ENCODE results near the gene SLC16A13. TPM values are rescaled to one million over a fixed set of nuclear protein-coding genes. Genes with fewer than 3 reads are reported as not detected.

The SLC16A13 gene
- polyA plus RNA-seq, result not detected in 2 replicates

GRCh38 chr17:7035591-7036368 lies at the start of gene SLC16A13:
SLC16A13 (plus strand) TSS chr17:7036015; CDS start chr17:7036383, 368 bp downstream.

DNA sequence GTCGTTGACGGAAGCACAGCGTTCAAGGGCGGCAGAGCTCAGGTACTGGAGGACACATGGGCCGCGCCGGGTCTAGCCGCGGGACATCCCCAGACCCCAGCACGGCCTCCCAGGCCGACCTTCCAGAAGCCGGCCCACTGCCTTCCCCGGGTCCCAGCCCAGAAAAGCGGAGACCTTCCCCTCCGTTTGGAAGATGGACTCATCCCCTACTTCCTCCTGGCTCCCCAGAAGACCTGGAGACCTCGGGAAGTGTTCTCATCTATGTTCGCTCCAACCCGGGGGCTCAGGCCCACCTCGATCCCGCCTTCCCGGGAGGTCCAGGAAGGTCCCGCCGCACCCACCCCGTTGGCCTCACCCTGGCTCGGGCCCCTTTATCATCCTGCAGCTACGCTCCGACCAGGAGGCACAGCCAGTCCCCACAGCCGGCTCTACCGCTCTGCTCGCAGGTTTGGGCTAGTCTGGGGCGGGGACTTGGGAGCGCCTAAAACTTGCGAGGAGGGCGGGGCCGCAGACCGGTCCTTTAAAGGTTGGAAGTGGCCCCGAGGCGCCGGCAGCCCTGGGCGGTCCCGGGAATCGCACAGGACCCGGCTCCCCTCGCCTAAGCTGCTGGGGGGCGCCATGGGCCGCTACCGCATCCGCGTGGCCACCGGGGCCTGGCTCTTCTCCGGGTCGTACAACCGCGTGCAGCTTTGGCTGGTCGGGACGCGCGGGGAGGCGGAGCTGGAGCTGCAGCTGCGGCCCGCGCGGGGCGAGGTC lies 40.1 kb upstream of the SLC16A13 start, which contains the start of gene ALOX12:
ALOX12 (plus strand) TSS at position 550 of the 756 bp plus-strand sequence; CDS start at position 619, 69 bp downstream.

GRCh38 chr17:7022781-7023571 lies 12.8 kb upstream of the SLC16A13 start, which contains the start of gene BCL6B:
BCL6B (plus strand) TSS chr17:7023050; CDS start chr17:7023672, 622 bp downstream.

DNA sequence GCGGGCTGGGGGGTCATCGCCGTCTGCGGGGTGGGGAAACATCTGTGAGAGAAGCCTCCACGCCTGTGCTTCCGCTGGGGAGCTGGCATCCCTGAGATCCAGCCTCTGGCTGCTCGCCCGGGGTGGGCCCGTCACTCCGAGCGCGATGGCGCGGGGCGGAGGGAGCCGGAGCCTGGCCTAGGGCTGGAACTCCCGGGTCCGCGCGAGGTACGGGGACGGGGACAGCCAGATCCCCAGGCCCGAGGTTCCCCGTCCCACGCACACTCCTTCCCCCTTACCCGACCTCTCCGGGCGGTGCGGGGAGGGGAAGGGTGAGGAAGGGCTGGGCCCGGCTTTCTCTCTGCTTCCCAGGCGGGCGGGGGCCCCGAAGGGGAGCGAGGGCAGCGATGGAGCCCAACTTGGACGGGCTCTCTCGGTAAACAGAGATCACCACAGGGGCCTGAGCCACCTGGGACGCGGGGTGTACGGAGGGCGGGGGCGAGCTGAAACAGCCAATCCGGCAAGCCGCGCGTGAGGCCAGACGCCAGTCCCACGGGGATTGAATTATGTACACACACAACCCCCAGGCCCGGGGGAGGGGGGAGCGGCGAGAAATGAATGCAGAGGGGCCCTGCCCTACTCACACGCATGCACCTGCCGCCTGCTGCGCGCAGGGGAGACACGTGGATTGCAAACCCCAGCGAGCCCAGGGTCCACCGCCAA lies 7.8 kb downstream of the SLC16A13 start, which contains the start of gene SLC16A11:
SLC16A11 (minus strand) TSS at position 596 of the 702 bp plus-strand sequence; CDS start at position 17, 579 bp downstream.

GRCh38 chr17:7079581-7080455 lies 44.0 kb downstream of the SLC16A13 start, which contains the start of gene CLEC10A:
CLEC10A (minus strand) TSS chr17:7080251; CDS start chr17:7078812, 1,439 bp downstream.

Other genes starting within 250 kb of the SLC16A13 start
- not detected in 2 replicates for gene TEKT1, start 204.3 kb upstream of the SLC16A13 start, polyA plus RNA-seq
- gene ALOX12, start 40.0 kb upstream of the SLC16A13 start, polyA plus RNA-seq, result 0.82 and 1.0 TPM in 2 replicates
- gene RNASEK, start 23.4 kb upstream of the SLC16A13 start, polyA plus RNA-seq, result 1,120 and 1,190 TPM in 2 replicates
- gene BCL6B, start 13.0 kb upstream of the SLC16A13 start, polyA plus RNA-seq, result not detected in 2 replicates
- not detected in 2 replicates for gene SLC16A11, start 8.1 kb downstream of the SLC16A13 start, polyA plus RNA-seq
- gene CLEC10A, start 44.2 kb downstream of the SLC16A13 start, polyA plus RNA-seq, result not detected in 2 replicates
- 0.57 and 4.5 TPM in 2 replicates for gene ASGR2, start 78.8 kb downstream of the SLC16A13 start, polyA plus RNA-seq
- gene ASGR1, start 143.4 kb downstream of the SLC16A13 start, polyA plus RNA-seq, result 1.7 and 5.0 TPM in 2 replicates
- 1.7 and 3.0 TPM in 2 replicates for gene DLG4, start 183.8 kb downstream of the SLC16A13 start, polyA plus RNA-seq
- 50.1 and 52.5 TPM in 2 replicates for gene ACADVL, start 183.9 kb downstream of the SLC16A13 start, polyA plus RNA-seq
- 0.91 and 1.8 TPM in 2 replicates for gene DVL2, start 198.5 kb downstream of the SLC16A13 start, polyA plus RNA-seq
- 8.9 and 12.1 TPM in 2 replicates for gene PHF23, start 203.4 kb downstream of the SLC16A13 start, polyA plus RNA-seq
- gene GABARAP, start 206.4 kb downstream of the SLC16A13 start, polyA plus RNA-seq, result 235 and 613 TPM in 2 replicates
- 9.3 and 15.5 TPM in 2 replicates for gene CTDNEP1, start 215.7 kb downstream of the SLC16A13 start, polyA plus RNA-seq
- 15.8 and 16.6 TPM in 2 replicates for gene ELP5, start 216.2 kb downstream of the SLC16A13 start, polyA plus RNA-seq
- not detected in 2 replicates for gene CLDN7, start 226.5 kb downstream of the SLC16A13 start, polyA plus RNA-seq
- not detected in 2 replicates for gene SLC2A4, start 245.7 kb downstream of the SLC16A13 start, polyA plus RNA-seq

Measured in Purkinje cell (primary cell).